Measurements from ENCODE around the gene ARIH2. TPM values are rescaled to one million over a fixed set of nuclear protein-coding genes. Genes with fewer than 3 reads are reported as not detected.
A peak's percentile ranks its signal among the peaks of the same experiment; 100 is the strongest.

The ARIH2 gene
- total and polyA plus RNA-seq, 2 of the 8 experiments (the other 6 are each of a cell fraction or from before 2014, with no cell fraction given): 72.9 to 136 TPM

GRCh38 chr3:49028298-49028672 is 109.6 kb downstream of the ARIH2 start:
- 98% methylated on average over 4 of the region's 4 CpGs; no CpG with 5 or more reads in 1 of the 2 experiments for WGBS, 2 experiments (ENCODE audit: extremely low coverage in 1 of 2, insufficient coverage in 1 of 2, insufficient read length in 1 of 2, insufficient replicate concordance in 2 of 2, low coverage in 1 of 2, low lambda C conversion rate in 2 of 2, missing lambda C conversion rate in 1 of 2)
- H3K36me3 ChIP-seq (ENCODE audit: control insufficient read depth in 2 of 4, insufficient read depth in 4 of 4, low read length in 3 of 4): peaks cover 52 to 72% (median 66%) of the 10 kb centered on the region in 4 experiments
- no peak overlapping the region for H2BK120ac ChIP-seq (replicated peaks; ENCODE audit: low read depth, low read length)
- TF ChIP-seq NRF1 (IDR thresholded peaks at IDR 0.05; ENCODE audit: low read depth, low read length) (no peak), TAF1 (IDR thresholded peaks at IDR 0.05; ENCODE audit: low read depth, low read length) (no peak), RXRA (IDR thresholded peaks at IDR 0.05; ENCODE audit: insufficient read depth, low read depth, low read length) (no peak), BCL11A (IDR thresholded peaks at IDR 0.05; ENCODE audit: low read depth in 2 of 2, low read length in 2 of 2) (no peak), BRCA1 (IDR thresholded peaks at IDR 0.05; ENCODE audit: low read depth, low read length) (no peak), SP1 (IDR thresholded peaks at IDR 0.05; ENCODE audit: low read depth, low read length) (no peak), CHD2 (IDR thresholded peaks at IDR 0.05; ENCODE audit: low read length) (no peak), NANOG (IDR thresholded peaks at IDR 0.05; ENCODE audit: insufficient read depth, low read depth, low read length, poor library complexity, severe bottlenecking) (no peak), CHD1 (IDR thresholded peaks at IDR 0.05; ENCODE audit: low read depth, low read length) (no peak), HDAC6 (IDR thresholded peaks at IDR 0.05; ENCODE audit: low read depth, low read length) (no peak), ATF3 (IDR thresholded peaks at IDR 0.05; ENCODE audit: insufficient read depth, low read depth, low read length) (no peak), BACH1 (IDR thresholded peaks at IDR 0.05; ENCODE audit: low read length) (no peak), CREB1 (IDR thresholded peaks at IDR 0.05) (no peak), CEBPB (IDR thresholded peaks at IDR 0.05; ENCODE audit: low read depth, low read length) (no peak)

More at GRCh38 chr3:49028298-49028672, 109.6 kb downstream of the ARIH2 start:
- Histone ChIP-seq H2AK5ac (ENCODE audit: low read depth, low read length) (no peak overlapping the region), H3K14ac (ENCODE audit: insufficient read length) (no peak overlapping the region), H3K18ac (ENCODE audit: extremely low read depth, low read length) (no peak overlapping the region), H3K56ac (replicated peaks; ENCODE audit: insufficient read length, low read depth, low read length) (no peak overlapping the region), H2BK5ac (ENCODE audit: low read depth, low read length) (no peak overlapping the region), H3K79me1 (ENCODE audit: low read depth, low read length) (peaks cover 8% of the 10 kb centered on the region), H2AFZ (ENCODE audit: low read length) (no peak overlapping the region), H3K9me3 (ENCODE audit: insufficient read depth in 2 of 2, low read depth in 1 of 2, low read length in 1 of 2) (no peaks in the 10 kb centered on the region), H3K79me2 (ENCODE audit: control insufficient read depth in 1 of 2, insufficient read depth in 2 of 2, low read length in 2 of 2) (peaks cover 4 to 15% of the 10 kb centered on the region in 2 experiments; a peak in 3 of 4 replicates), H2BK20ac (ENCODE audit: low read length) (no peak overlapping the region), H3K4ac (replicated peaks; ENCODE audit: insufficient read length, low read depth, low read length) (no peak overlapping the region), H4K20me1 (replicated peaks in 1 of 2; ENCODE audit: control insufficient read depth in 1 of 2, insufficient read depth in 2 of 2, low read length in 2 of 2) (peaks cover 10 to 22% of the 10 kb centered on the region in 2 experiments), H3K4me2 (ENCODE audit: insufficient read depth in 1 of 2, low read depth in 2 of 2, low read length in 2 of 2) (peak overlapping the region; percentile 88 to 98), H3K27me3 (replicated peaks in 1 of 4; ENCODE audit: control insufficient read depth in 3 of 4, extremely low read depth in 1 of 4, insufficient read depth in 3 of 4, low read length in 3 of 4) (no peaks in the 10 kb centered on the region; a peak in 1 of 7 replicates), H3K4me3 (ENCODE audit: extremely low read depth in 1 of 4, insufficient read depth in 2 of 4, low read depth in 3 of 4, low read length in 4 of 4) (peak overlapping the region; percentile 50 to 81 (median 76); a peak in 7 of 8 replicates), H3K23me2 (ENCODE audit: low read depth, low read length) (peaks cover 7% of the 10 kb centered on the region), H2BK15ac (ENCODE audit: low read length) (no peak overlapping the region), H3K9ac (replicated peaks in 1 of 4; ENCODE audit: extremely low read depth in 1 of 4, low read depth in 3 of 4, low read length in 3 of 4) (peak overlapping the region in 3 of 4 experiments; percentile 12 to 83 (median 82); a peak in 3 of 7 replicates), H3K23ac (ENCODE audit: insufficient read length) (no peak overlapping the region), H2BK12ac (ENCODE audit: low read depth, low read length) (no peak overlapping the region), H4K8ac (ENCODE audit: extremely low read depth, insufficient read depth, low read length) (no peak overlapping the region), H4K91ac (replicated peaks; ENCODE audit: insufficient read length, low read length) (no peak overlapping the region), H4K5ac (ENCODE audit: insufficient read length, low read depth, low read length) (no peak overlapping the region), H3K27ac (ENCODE audit: low read depth, low read length) (peak overlapping the region; percentile 54), H3K4me1 (replicated peaks in 1 of 4; ENCODE audit: control insufficient read depth in 3 of 4, insufficient read depth in 4 of 4, low read length in 3 of 4) (peaks cover 0 to 9% (median 6%) of the 10 kb centered on the region in 4 experiments; a peak in 5 of 7 replicates)
- ChIA-PET POLR2A (ENCODE audit: partially characterized antibody) (interaction anchor here (0.6 to 33.9 kb wide), 19 partner anchors 12 to 451 kb away, joined by 3 to 1518 read pairs (median 4); partner anchors contain the start of genes ARIH2, CELSR3, DALRD3 and P4HTM), CTCF (ENCODE audit: partially characterized antibody) (interaction anchor here (1.3 kb wide), 1 partner anchor 15 kb away, joined by 5 read pairs; no protein-coding TSS in a partner anchor)
- DNase-seq (ENCODE audit: low read depth in 1 of 2, low spot score in 2 of 2): no peak
- no peak for FAIRE-seq

Data from H1 (cell line).